PFSK-1 (cell line): ENCODE data around the gene SIGLEC9.

ENCODE experiments used
- FOXP2 ChIP-seq: optimal IDR thresholded peaks from 2 replicates; pipeline ENCODE3; 2011; ENCODE audit warnings: borderline replicate concordance, control low read depth, inconsistent platforms; ENCODE audit not compliant: insufficient read depth; ENCODE audit errors: extremely low read length, extremely low read depth
- POLR2AphosphoS5 ChIP-seq: IDR thresholded peaks from 2 replicates; pipeline ENCODE4 v1.6.1; 2012; ENCODE audit warnings: low read depth, mild to moderate bottlenecking, control low read depth, low read length, moderate library complexity
- SIN3A ChIP-seq: IDR thresholded peaks from 2 replicates; pipeline ENCODE4 v1.6.1; 2012; ENCODE audit warnings: mild to moderate bottlenecking, low read length, moderate library complexity, borderline replicate concordance; ENCODE audit not compliant: insufficient read depth
- TAF1 ChIP-seq: IDR thresholded peaks from 2 replicates; pipeline ENCODE4 v1.6.1; 2012; ENCODE audit warnings: low read length, control low read depth, borderline replicate concordance; ENCODE audit not compliant: insufficient read depth
- TF ChIP-seq, protein P1 (sequence below), 2 experiments: IDR thresholded peaks; 2 replicates each; pipeline versions ENCODE4 v1.6.1 to v1.8.0; 2011 to 2012; ENCODE audit warnings: low read depth in 2 of 2, low read length in 2 of 2, control low read depth in 1 of 2, inconsistent platforms in 1 of 2, mild to moderate bottlenecking in 1 of 2, moderate library complexity in 1 of 2; ENCODE audit not compliant: insufficient read depth in 1 of 2

SIGLEC9 gene

DNA sequence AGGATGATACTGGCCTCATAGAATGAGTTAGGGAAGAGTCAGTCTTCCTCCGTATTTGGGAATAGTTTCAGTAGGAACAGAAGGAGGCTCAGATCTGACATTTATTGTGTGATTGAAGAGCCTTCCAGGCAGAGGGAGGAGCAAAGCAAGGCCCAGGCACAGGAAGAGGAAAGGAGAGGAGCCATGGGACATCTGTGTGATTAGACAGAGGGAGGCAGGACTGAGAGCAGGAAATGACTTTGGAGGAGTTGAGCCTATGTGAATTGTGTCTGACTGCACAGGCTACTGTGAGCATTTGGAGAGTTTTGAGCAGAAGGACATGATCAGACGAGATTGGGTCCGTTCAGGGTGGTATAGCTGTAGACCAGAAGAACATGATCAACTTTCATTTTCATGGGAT lies 25.9 kb downstream of the SIGLEC9 start:
- TF ChIP-seq FOXP2 (no peak), POLR2AphosphoS5 (peak; percentile 41; the same call in 1 of the 2 replicates)

DNA sequence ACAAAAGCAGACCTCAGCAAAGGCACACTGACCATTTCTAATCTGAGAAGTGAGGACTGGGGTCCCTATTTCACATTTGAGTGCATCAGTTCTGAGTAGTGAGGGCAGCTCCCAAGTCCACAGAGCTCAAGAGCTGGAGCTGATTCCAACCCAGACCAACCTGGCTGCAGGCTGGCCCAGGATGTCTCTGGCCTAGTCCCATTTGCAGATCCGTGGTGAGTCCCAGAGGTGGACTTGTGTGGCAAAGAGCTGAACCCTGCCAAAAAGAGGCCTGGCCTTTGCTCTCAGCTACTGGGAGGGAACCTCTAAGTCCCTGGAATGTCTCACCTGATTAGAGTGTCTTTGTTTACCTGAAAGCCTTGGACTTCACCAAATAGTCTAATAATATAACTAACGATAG lies 32.0 kb downstream of the SIGLEC9 start:
- TF ChIP-seq, protein P1, sequence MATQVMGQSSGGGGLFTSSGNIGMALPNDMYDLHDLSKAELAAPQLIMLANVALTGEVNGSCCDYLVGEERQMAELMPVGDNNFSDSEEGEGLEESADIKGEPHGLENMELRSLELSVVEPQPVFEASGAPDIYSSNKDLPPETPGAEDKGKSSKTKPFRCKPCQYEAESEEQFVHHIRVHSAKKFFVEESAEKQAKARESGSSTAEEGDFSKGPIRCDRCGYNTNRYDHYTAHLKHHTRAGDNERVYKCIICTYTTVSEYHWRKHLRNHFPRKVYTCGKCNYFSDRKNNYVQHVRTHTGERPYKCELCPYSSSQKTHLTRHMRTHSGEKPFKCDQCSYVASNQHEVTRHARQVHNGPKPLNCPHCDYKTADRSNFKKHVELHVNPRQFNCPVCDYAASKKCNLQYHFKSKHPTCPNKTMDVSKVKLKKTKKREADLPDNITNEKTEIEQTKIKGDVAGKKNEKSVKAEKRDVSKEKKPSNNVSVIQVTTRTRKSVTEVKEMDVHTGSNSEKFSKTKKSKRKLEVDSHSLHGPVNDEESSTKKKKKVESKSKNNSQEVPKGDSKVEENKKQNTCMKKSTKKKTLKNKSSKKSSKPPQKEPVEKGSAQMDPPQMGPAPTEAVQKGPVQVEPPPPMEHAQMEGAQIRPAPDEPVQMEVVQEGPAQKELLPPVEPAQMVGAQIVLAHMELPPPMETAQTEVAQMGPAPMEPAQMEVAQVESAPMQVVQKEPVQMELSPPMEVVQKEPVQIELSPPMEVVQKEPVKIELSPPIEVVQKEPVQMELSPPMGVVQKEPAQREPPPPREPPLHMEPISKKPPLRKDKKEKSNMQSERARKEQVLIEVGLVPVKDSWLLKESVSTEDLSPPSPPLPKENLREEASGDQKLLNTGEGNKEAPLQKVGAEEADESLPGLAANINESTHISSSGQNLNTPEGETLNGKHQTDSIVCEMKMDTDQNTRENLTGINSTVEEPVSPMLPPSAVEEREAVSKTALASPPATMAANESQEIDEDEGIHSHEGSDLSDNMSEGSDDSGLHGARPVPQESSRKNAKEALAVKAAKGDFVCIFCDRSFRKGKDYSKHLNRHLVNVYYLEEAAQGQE (IDR thresholded peaks at IDR 0.05; ENCODE audit: insufficient read depth in 1 of 2, low read depth in 2 of 2, low read length in 2 of 2): no peak
- TF ChIP-seq SIN3A: no peak
- TF ChIP-seq TAF1: no peak

DNA sequence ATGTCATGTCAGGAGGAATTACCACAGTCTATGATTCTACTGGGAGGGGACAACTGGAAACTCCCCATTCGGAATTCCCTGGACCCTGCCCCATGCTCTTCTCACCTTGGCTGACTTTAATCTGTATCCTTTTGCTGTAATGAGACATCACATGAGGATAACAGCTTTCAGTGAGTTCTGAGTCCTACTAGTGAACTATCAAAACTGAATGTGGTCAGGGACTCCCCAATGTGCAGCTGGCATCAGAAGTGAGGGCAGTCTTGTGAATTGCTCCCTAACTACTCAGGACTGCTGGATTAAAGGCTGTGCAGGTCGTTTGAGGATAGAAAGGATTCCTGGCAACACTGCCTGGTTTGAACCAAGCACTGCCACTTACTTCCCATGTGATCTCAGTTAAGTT lies 32.6 kb downstream of the SIGLEC9 start:
- TF ChIP-seq TAF1 (no peak), FOXP2 (no peak), POLR2AphosphoS5 (no peak), SIN3A (no peak)
- TF ChIP-seq, protein P1 (IDR thresholded peaks at IDR 0.05; ENCODE audit: insufficient read depth in 1 of 2, low read depth in 2 of 2, low read length in 2 of 2): no peak

DNA sequence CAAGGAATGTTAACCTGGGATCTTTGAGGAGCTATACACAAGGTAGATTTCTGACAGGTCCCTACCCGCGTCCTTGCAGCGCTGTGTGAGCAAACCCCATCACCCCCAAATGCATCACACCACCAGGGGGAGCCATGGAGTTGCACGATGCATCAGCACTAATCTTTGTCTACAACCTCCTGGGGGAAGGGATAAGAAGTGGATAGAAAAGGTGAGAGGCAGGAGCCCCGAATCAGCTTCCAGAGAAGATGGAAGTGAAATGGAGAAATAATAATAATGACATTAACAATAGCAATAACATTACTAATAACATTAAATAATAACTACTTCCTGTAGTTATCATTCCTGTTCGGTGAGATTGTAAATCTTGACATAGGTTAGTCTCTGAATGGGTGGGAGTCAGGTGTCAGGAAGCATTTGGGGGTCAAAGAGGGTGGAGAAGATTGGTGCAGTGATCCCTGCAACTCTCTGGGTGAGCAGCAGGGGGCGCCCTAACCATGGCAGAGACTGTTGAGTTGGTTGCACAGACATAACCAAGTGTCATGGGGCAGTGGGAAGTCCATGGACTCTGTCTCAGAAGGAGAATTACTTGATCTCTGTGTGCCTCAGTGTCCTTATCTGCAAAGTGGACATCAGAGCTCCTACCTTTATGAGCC lies 33.9 kb downstream of the SIGLEC9 start:
- no peak for TF ChIP-seq POLR2AphosphoS5
- no peak for TF ChIP-seq SIN3A
- TF ChIP-seq, protein P1 (IDR thresholded peaks at IDR 0.05; ENCODE audit: insufficient read depth in 1 of 2, low read depth in 2 of 2, low read length in 2 of 2): no peak
- no peak for TF ChIP-seq TAF1
- no peak for TF ChIP-seq FOXP2

DNA sequence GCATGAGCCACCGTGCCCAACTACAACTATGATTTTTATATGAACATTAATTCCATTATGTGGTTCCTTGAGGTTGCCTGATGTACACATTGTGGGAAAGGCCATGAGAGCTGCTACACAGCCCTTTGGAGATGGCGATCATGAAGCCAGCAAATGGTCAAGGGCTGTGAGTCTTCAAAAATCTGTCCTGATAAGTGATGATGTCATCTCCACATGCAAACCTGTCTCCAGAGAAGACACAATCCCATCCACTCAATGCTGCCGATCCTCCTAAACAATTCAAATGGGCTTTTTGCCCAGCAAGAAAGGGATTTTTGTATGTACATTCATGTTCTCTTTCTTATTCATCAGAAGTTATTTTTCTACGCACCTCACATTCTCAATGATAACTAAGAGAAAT lies 35.0 kb downstream of the SIGLEC9 start:
- no peak for TF ChIP-seq FOXP2
- TF ChIP-seq SIN3A: no peak

DNA sequence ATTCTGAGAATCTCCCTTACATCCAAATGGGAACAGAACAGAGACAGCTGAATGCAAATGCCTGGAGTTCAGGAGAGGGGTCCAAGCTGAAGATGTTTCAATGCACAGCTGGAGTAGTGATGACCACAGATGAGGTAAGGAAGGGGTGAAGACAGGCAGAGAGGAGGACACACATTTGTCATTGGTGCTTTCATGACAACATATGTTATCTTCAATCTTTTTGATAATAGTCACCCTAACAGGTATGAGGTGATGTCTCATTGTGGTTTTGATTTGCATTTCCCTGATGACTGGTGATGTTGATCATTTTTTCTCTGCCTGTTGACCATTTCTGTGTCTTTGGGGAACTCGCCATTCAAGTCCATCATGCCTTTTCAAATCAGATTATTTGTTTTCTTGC lies 36.6 kb downstream of the SIGLEC9 start:
- TF ChIP-seq FOXP2 (no peak), POLR2AphosphoS5 (no peak)
- TF ChIP-seq, protein P1 (IDR thresholded peaks at IDR 0.05; ENCODE audit: insufficient read depth in 1 of 2, low read depth in 2 of 2, low read length in 2 of 2): no peak
